HG03342 (cell line): ENCODE data around the gene PNPLA8.
"Not testable (repeated sequence)": the region's sequence is repeated elsewhere in the genome, so short reads cannot be mapped to it uniquely, and the experiment has no call there.

Experiments
- ATAC-seq: cut with Tn5 transposase; IDR thresholded peaks from one replicate; pipeline ENCODE4 v1.9.1; 2021; ENCODE audit warnings: mild to moderate bottlenecking, moderate library complexity; ENCODE audit not compliant: unreplicated experiment

The PNPLA8 gene

GRCh38 chr7:108529341-108529740, 3.4 kb upstream of the PNPLA8 start:
- ATAC-seq, result no peak

GRCh38 chr7:108528183-108528712, 2.3 kb upstream of the PNPLA8 start:
- no peak for ATAC-seq

GRCh38 chr7:108526768-108527017, 758 bp upstream of the PNPLA8 start:
- no peak for ATAC-seq

GRCh38 chr7:108525327-108525984, 479 bp downstream of the PNPLA8 start:
- peak; percentile 37 for ATAC-seq

GRCh38 chr7:108522780-108523179, 3.2 kb downstream of the PNPLA8 start:
- ATAC-seq, result no peak

- no peak for ATAC-seq
Measured at GRCh38 chr7:108517951-108518350, 8.0 kb downstream of the PNPLA8 start.

- ATAC-seq, result no peak
Measured at GRCh38 chr7:108515630-108516029, 10.3 kb downstream of the PNPLA8 start.

- ATAC-seq, result no peak
Measured at GRCh38 chr7:108515013-108515412, 10.9 kb downstream of the PNPLA8 start.

- ATAC-seq, result no peak
Measured at GRCh38 chr7:108511939-108512338, 14.0 kb downstream of the PNPLA8 start.

- not testable (repeated sequence) for ATAC-seq
Measured at GRCh38 chr7:108504576-108504975, 21.4 kb downstream of the PNPLA8 start.

GRCh38 chr7:108503112-108504026, 22.6 kb downstream of the PNPLA8 start:
- ATAC-seq, result peak; percentile 97

- ATAC-seq, result no peak
Measured at GRCh38 chr7:108499566-108499965, 26.4 kb downstream of the PNPLA8 start.

GRCh38 chr7:108498481-108498880, 27.5 kb downstream of the PNPLA8 start:
- no peak for ATAC-seq

GRCh38 chr7:108497082-108497725, 28.7 kb downstream of the PNPLA8 start:
- peak; percentile 81 for ATAC-seq

GRCh38 chr7:108492742-108493141, 33.2 kb downstream of the PNPLA8 start:
- no peak for ATAC-seq

GRCh38 chr7:108488768-108489538, 37.0 kb downstream of the PNPLA8 start:
- no peak for ATAC-seq

- ATAC-seq, result no peak
Measured at GRCh38 chr7:108487646-108488045, 38.3 kb downstream of the PNPLA8 start.

GRCh38 chr7:108486291-108486966, 39.5 kb downstream of the PNPLA8 start:
- ATAC-seq, result no peak

- ATAC-seq, result no peak
Measured at GRCh38 chr7:108484137-108484536, 41.8 kb downstream of the PNPLA8 start.

- no peak for ATAC-seq
Measured at GRCh38 chr7:108480311-108480710, 45.6 kb downstream of the PNPLA8 start.
